Measurements from ENCODE around the gene HPCAL1. TPM values are rescaled to one million over a fixed set of nuclear protein-coding genes. Genes with fewer than 3 reads are reported as not detected.
A peak's percentile ranks its signal among the peaks of the same experiment; 100 is the strongest.

HPCAL1 gene
- total and polyA plus RNA-seq, 2 donors (not counting 1 experiment from before 2014, with no cell fraction given): 60.3 to 65.1 TPM

DNA sequence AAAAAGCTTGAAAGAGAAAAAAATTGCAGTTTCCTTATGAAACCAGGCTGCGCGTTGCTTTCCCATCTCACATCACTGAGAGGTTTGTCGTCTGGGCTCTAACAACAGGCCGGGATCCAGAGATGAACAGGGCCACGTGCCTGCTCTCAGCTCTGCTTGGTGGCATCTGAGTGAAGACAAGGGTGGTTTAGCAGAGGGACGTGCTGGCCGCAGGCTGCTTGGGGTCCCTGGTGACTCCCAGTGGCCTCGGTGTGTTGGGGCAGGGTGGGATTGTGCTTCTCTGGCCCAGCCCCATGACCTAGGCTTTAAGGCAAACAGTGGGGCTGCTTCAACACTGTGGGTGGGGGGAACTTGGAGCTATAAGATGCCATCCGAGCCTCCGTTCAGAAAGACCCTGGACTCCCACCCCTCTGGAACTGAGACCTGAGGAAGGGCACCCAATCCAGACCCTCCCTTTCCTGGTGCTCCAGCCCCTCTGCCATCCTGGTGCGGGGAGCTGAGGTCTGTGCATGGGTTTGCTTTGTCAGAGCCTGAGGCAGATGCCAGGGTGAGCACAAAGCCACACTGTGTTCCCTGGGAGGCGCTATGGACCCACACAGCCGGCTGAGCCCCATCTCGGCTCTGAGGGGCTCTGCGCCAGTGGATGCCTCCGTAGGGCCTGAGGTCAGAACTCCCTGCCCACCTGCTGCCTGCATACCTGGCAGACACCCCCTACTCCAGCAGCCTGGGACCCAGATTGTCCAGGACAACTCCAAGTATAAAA, 18.4 kb upstream of the HPCAL1 start:
- H3K4me1 ChIP-seq (ENCODE audit: control insufficient read depth in 2 of 2, insufficient read depth in 2 of 2, low read length in 2 of 2): peaks cover 0 to 12% of the 10 kb centered on the region in 2 donors
- no peaks in the 10 kb centered on the region for H4K20me1 ChIP-seq (ENCODE audit: control insufficient read depth, insufficient read depth, low read length, poor library complexity, severe bottlenecking)
- H2AFZ ChIP-seq (ENCODE audit: insufficient read depth, low read depth, low read length, poor library complexity, severe bottlenecking): no peak overlapping the region
- Mint-ChIP-seq H3K4me1 (peaks cover 6% of the 10 kb centered on the region), H3K27me3 (peaks cover 1% of the 10 kb centered on the region), H3K4me3 (no peak overlapping the region), H3K9me3 (ENCODE audit: insufficient read depth) (no peaks in the 10 kb centered on the region), H3K27ac (no peak overlapping the region)
- ChIA-PET POLR2A (no interaction called here), CTCF (interaction anchor here (3.1 kb wide), 1 partner anchor 125 kb away, joined by 14 read pairs; no protein-coding TSS in a partner anchor)
- DNase-seq: no peak
- ATAC-seq (ENCODE audit: low read depth): no peak
- H3K27me3 ChIP-seq (replicated peaks in 1 of 4; ENCODE audit: control extremely low read depth in 1 of 4, control insufficient read depth in 3 of 4, insufficient read depth in 4 of 4, low read length in 3 of 4): no peaks in the 10 kb centered on the region
- H3K4me3 ChIP-seq (ENCODE audit: control extremely low read depth in 1 of 5, extremely low read depth in 1 of 5, insufficient read depth in 1 of 5, low read depth in 2 of 5, low read length in 4 of 5): no peak overlapping the region
- no peak overlapping the region for H3K27ac ChIP-seq (ENCODE audit: low read length in 2 of 2)
- 95% methylated on average over 10 of the region's 16 CpGs for WGBS (ENCODE audit: insufficient coverage)
- no peaks in the 10 kb centered on the region for H3K9me3 ChIP-seq (ENCODE audit: control extremely low read depth in 1 of 3, control insufficient read depth in 2 of 3, insufficient read depth in 1 of 3, low read length in 2 of 3)
- H3K36me3 ChIP-seq (replicated peaks in 1 of 2; ENCODE audit: control extremely low read depth in 1 of 2, control insufficient read depth in 1 of 2, extremely low read depth in 1 of 2, insufficient read depth in 2 of 2, low read length in 1 of 2): no peaks in the 10 kb centered on the region
- H3K79me2 ChIP-seq (ENCODE audit: control insufficient read depth, insufficient read depth, low read length): no peaks in the 10 kb centered on the region
- intact Hi-C loops (cut with micrococcal nuclease): no loop called here
- H3K4me2 ChIP-seq (replicated peaks; ENCODE audit: low read depth, low read length, poor library complexity, severe bottlenecking): no peak overlapping the region
- no peak for TF ChIP-seq EZH2 (IDR thresholded peaks at IDR 0.05; ENCODE audit: borderline replicate concordance, insufficient read depth, low read depth, low read length, poor library complexity, severe bottlenecking)
- H3K9ac ChIP-seq (ENCODE audit: low read length): no peak overlapping the region

DNA sequence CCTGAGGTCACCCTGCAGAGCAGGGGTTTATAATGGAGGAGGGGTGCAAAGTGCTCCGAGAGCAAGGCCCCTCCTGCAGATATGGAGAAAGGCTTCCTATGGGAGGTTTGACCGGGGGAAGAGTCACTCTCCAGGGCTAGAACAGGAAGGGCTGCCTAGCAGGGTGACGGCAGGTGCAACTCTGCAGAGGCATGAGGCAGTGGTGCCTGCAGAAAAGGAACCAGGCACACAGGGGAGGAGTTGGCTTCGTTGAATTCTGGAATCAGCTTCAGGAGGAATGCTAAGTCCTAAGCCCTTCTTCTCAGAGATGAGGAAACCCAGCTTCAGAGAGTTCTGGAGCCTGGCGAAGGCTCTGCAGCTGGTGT, 17.5 kb upstream of the HPCAL1 start:
- Histone ChIP-seq H3K27me3 (replicated peaks in 1 of 4; ENCODE audit: control extremely low read depth in 1 of 4, control insufficient read depth in 3 of 4, insufficient read depth in 4 of 4, low read length in 3 of 4) (no peaks in the 10 kb centered on the region), H3K4me2 (replicated peaks; ENCODE audit: low read depth, low read length, poor library complexity, severe bottlenecking) (peak overlapping the region; percentile 12), H3K9ac (ENCODE audit: low read length) (no peak overlapping the region), H4K20me1 (ENCODE audit: control insufficient read depth, insufficient read depth, low read length, poor library complexity, severe bottlenecking) (no peaks in the 10 kb centered on the region), H2AFZ (ENCODE audit: insufficient read depth, low read depth, low read length, poor library complexity, severe bottlenecking) (peak overlapping the region; percentile 28), H3K4me1 (ENCODE audit: control insufficient read depth in 2 of 2, insufficient read depth in 2 of 2, low read length in 2 of 2) (peaks cover 0 to 12% of the 10 kb centered on the region in 2 donors), H3K9me3 (ENCODE audit: control extremely low read depth in 1 of 3, control insufficient read depth in 2 of 3, insufficient read depth in 1 of 3, low read length in 2 of 3) (no peaks in the 10 kb centered on the region), H3K79me2 (ENCODE audit: control insufficient read depth, insufficient read depth, low read length) (no peaks in the 10 kb centered on the region), H3K27ac (ENCODE audit: low read length in 2 of 2) (no peak overlapping the region), H3K4me3 (ENCODE audit: control extremely low read depth in 1 of 5, extremely low read depth in 1 of 5, insufficient read depth in 1 of 5, low read depth in 2 of 5, low read length in 4 of 5) (no peak overlapping the region), H3K36me3 (replicated peaks in 1 of 2; ENCODE audit: control extremely low read depth in 1 of 2, control insufficient read depth in 1 of 2, extremely low read depth in 1 of 2, insufficient read depth in 2 of 2, low read length in 1 of 2) (no peaks in the 10 kb centered on the region)
- Mint-ChIP-seq H3K4me3 (no peak overlapping the region), H3K27ac (no peak overlapping the region), H3K9me3 (ENCODE audit: insufficient read depth) (no peaks in the 10 kb centered on the region), H3K27me3 (no peaks in the 10 kb centered on the region), H3K4me1 (peaks cover 6% of the 10 kb centered on the region)
- ChIA-PET POLR2A (interaction anchor here (0.6 kb wide), 2 partner anchors 17 to 155 kb away, joined by 3 read pairs; partner anchors contain the start of gene HPCAL1), CTCF (interaction anchor here (3.1 kb wide), 1 partner anchor 124 kb away, joined by 14 read pairs; no protein-coding TSS in a partner anchor)
- ATAC-seq (ENCODE audit: low read depth) (no peak), DNase-seq (no peak)
- intact Hi-C loops (cut with micrococcal nuclease): no loop called here
- WGBS (ENCODE audit: insufficient coverage): 40% methylated on average over 5 of the region's 5 CpGs
- TF ChIP-seq, protein P1, sequence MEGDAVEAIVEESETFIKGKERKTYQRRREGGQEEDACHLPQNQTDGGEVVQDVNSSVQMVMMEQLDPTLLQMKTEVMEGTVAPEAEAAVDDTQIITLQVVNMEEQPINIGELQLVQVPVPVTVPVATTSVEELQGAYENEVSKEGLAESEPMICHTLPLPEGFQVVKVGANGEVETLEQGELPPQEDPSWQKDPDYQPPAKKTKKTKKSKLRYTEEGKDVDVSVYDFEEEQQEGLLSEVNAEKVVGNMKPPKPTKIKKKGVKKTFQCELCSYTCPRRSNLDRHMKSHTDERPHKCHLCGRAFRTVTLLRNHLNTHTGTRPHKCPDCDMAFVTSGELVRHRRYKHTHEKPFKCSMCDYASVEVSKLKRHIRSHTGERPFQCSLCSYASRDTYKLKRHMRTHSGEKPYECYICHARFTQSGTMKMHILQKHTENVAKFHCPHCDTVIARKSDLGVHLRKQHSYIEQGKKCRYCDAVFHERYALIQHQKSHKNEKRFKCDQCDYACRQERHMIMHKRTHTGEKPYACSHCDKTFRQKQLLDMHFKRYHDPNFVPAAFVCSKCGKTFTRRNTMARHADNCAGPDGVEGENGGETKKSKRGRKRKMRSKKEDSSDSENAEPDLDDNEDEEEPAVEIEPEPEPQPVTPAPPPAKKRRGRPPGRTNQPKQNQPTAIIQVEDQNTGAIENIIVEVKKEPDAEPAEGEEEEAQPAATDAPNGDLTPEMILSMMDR (IDR thresholded peaks at IDR 0.05): no peak
- no peak for TF ChIP-seq EZH2 (IDR thresholded peaks at IDR 0.05; ENCODE audit: borderline replicate concordance, insufficient read depth, low read depth, low read length, poor library complexity, severe bottlenecking)
